ENCODE data around the gene OSBP.

GRCh38 chr11:59600636-59601035, 14.9 kb downstream of the OSBP start:
- TF ChIP-seq CTCF (conservative IDR thresholded peaks at IDR 0.05 in 1 of 2, IDR thresholded peaks at IDR 0.05 in 1 of 2; ENCODE audit: extremely low read depth in 1 of 2, insufficient read depth in 1 of 2, low read depth in 1 of 2, low read length in 2 of 2): no peak
- TF ChIP-seq EZH2 (IDR thresholded peaks at IDR 0.05; ENCODE audit: borderline replicate concordance, low read length): no peak

Data from mammary epithelial cell (primary cell).